Raji (cell line): ENCODE results near the gene PDZD2.

Experiments used
- POLR2A ChIP-seq: IDR thresholded peaks from 2 replicates; pipeline ENCODE4 v1.6.1; 2011; ENCODE audit warnings: low read depth, low read length, control low read depth; ENCODE audit not compliant: insufficient read depth

The PDZD2 gene

DNA sequence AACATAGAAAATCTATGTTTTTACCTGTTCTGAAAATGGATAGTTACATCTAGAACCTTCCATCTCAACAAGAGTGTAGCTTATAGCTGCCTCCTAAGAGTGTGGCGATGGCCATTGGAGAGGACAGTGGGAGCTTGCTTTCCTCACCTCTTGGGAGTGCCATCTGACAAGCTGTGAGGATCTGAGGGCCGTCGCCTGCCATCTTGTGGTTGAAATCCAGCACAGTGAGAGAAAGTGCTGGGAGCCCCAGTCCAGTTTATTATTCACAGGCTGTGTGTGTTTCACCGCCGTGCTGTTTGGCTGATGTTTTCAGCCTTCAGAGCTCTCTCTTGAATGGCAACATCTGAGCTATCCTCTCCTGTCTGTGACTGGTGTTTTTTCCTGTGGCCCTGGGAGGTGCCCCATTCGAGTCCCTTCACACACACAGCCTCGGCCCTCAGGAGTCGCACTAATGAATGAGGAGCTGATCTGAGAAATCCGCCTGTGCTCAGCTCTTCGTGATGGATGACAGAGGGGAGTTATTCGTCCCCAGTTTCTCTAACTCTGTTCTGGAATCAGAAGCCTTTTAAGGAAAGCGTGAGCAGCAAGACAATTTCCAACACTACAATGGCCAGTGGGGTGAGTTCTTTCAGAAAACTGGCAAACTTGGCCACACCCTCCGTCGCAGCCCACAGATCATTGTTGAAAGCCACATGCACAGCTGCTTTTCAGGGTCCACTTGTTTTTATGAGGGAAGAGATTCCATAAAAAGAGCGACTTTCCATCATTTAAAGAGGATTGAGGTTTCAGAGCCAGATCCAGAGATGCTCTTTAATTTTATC, 170.3 kb downstream of the PDZD2 start:
- TF ChIP-seq POLR2A: no peak

DNA sequence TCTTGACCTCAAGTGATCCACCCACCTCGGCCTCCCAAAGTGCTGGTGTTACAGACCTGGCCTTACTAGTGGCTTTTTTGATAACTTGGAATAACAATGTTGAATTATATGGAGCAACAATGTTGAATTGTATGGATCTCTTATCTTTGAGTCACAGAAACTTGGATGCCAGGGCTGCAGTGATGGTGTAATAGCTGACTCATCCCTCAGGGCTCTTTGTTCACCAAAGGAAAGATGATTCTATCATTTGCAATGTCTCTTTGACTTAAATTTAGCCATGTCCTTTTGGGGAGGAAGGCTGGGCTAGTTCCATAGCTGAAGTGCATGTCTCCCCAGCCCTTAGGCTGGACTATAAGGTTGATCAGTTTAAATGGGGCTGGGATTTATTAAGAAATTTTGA, 172.3 kb downstream of the PDZD2 start:
- TF ChIP-seq POLR2A: no peak

DNA sequence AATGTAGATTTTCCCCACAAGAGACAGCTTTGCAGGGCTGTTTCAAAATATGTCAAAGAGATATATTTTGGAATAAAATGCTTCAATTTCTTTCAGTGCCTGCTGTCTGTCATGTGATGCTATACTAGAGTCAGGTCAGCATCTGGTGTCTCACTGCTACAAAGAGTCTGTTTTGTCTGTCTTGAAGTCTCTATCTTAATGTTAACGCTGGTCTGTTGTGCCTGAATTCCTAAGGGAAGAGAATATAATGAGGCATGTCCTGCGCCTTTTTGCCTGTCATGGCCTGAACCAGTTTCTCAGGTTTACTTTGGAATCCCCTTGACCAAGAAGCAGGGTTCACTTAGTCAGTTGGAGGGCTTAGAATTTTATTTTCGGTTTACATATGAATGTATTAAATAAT, 176.4 kb downstream of the PDZD2 start:
- no peak for TF ChIP-seq POLR2A

DNA sequence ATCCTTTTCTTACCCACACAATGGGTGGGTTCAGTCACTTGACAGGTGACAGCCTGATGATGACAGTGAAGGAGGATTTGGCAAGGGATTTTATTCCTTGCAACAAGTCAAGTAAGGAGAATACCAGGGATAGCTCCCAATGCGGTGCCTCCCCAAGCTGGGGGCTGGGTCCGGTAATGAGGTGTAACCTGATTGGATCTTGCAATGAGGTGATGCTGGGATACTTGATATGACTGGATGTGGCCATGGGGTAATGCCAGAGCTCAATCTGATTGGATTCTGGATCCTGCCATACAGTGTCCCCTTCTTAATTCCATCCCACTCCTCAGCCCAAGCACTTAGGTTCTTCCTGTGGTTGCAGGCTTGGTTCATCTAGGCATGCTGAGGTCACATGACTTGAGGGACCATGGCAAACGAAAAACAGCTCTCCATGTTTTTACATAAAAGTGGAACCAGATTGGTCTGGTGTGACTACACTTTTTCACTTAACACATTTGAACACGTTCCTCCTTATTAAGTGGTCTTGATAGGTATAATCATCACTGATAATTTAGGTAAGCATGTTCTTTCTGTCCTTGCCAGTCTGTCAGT, 181.1 kb downstream of the PDZD2 start:
- no peak for TF ChIP-seq POLR2A

GRCh38 chr5:31823472-31823871, 184.5 kb downstream of the PDZD2 start:
- no peak for TF ChIP-seq POLR2A

DNA sequence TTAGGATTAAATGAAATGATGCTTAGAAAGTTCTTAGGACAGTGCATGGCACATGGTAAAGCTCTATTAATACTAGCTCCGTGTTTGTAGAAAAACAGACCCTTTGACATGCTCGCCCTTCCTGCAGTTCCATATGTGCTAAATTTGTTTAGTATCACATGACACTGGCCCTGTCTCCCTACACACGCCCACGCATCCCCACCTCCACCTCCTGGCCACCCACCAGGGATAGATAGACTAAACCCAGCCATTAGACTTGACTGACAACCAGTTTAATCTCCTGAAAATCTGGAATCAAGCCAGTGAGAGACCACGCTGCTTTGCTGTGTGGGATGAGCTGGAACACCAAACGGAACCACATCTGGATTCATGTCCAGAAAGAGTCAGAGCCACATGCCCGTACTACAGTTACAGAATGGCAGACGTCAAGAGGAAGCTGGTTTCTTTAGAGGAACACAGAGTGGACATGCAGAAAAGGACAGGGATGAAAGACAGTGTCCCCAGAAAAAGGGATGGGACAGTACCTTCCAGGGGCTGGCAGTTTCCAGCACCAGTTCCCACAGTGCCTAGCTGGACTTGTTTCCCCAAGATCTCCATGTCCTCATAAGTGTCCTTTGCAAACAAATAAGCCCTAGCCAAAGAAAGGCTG, 186.1 kb downstream of the PDZD2 start:
- no peak for TF ChIP-seq POLR2A

DNA sequence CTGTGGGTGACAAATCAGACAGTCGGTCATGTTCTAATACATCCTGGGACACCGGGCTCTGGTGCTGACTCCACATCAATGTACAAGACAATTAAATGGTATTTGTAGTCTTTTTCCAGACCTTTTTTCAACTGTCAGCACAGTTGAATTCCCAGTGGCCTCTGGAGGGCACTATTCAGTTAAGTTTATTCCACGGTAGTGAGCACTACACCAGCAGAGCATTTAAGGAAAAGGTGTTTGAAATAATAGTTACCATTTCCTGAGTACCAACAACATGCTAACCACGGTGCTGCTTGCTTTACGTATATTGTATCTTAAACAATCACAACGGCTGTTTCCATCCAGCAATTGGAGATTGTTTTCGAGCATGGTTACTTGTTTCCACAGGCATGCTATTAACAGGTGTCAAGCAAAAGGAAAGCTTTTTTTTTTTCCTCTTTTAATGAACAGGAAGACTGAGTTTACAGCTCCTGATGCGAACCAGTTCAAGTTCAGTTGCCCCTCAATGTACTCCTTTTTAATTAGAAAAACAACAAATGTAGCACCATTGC, 186.7 kb downstream of the PDZD2 start:
- no peak for TF ChIP-seq POLR2A

- TF ChIP-seq POLR2A: no peak
These were observed 188.9 kb downstream of the PDZD2 start for GRCh38 chr5:31827867-31828266.

DNA sequence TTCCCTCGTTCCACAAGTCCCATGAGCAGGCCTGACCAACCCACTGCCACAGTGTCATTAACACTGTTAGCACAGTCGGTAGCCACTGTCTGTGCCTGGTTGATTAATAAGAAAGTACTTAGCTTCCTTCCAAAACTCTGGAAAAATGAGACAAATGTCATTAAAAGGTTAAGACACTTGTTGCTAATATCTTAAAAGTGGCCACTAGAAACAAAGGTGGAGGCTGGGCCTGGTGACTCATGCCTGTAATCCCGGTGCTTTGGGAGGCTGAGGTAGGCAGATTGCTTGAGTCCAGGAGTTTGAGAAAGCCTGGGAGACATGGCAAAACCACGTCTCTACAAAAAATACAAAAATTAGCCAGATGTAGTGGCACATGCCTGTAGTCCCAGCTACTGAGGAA, 194.0 kb downstream of the PDZD2 start:
- TF ChIP-seq POLR2A: no peak

GRCh38 chr5:31833710-31834109, 194.8 kb downstream of the PDZD2 start:
- TF ChIP-seq POLR2A: no peak

DNA sequence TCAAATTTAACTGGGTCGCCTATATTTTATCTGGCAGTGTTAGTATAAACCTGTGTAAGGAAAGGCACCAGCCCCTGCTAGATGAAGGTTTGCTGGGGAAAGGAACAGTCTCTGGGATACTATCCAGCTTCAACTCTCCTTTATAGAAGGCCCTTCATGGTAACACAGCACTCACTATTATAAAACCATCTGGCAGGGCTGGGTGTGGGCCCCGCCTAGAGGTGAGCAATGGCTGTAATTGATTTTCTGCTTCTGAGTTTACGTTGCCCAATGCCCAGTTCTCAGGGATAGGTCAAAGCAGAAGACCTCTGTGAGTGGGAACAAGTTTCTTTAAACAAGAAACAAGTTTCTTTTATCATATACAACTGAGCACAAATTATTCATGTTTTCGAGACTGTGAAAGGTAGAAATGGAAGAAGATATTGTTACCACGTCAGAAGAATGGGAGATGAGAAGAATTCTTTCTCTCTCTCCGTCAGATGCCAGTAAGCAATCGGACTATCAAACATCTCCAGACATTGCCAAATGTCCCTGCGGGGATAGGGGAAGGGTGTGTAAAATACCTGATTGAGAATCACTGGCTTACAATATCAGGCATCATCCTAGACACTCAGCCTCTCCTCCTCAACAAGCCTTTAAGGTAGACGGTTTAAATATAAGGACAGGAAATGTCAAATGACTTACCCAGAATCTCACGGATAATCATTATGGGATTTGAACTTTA, 205.9 kb downstream of the PDZD2 start:
- TF ChIP-seq POLR2A: no peak

GRCh38 chr5:31845361-31845760, 206.4 kb downstream of the PDZD2 start:
- no peak for TF ChIP-seq POLR2A

DNA sequence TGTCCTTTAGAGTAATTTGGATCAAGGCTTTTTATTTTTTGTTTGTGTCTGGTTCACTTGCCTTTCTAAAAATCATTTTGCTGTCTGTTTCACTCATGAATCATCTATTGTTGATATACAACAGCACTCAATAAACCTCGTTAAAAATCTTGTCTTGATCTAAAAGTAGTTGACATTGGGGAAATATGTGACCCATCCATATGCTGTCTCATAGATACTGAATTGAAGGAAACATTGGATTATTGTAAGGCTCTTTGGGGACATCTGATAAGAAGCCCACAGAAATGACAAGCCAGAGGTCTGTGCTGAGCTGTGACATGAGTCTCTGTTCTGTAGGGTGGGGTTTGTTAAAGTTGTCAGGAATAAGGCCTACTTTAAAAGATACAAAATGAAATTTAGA, 208.0 kb downstream of the PDZD2 start:
- no peak for TF ChIP-seq POLR2A

DNA sequence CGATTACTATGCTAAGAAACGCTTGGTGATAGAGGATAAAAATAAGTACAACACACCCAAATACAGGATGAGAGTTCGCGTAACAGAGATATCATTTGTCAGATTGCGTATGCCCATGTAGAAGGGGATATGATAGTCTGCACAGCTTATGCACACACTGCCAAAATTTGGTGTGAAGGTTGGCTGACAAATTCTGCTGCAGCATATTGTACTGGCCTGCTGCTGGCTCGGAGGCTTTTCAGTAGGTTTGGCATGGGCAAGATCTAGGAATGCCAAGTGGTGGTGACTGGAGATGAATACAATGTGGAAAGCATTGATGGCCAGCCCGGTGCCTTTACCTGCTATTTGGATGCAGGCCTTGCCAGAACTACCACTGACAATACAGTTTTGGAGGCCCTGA, 208.4 kb downstream of the PDZD2 start:
- no peak for TF ChIP-seq POLR2A

DNA sequence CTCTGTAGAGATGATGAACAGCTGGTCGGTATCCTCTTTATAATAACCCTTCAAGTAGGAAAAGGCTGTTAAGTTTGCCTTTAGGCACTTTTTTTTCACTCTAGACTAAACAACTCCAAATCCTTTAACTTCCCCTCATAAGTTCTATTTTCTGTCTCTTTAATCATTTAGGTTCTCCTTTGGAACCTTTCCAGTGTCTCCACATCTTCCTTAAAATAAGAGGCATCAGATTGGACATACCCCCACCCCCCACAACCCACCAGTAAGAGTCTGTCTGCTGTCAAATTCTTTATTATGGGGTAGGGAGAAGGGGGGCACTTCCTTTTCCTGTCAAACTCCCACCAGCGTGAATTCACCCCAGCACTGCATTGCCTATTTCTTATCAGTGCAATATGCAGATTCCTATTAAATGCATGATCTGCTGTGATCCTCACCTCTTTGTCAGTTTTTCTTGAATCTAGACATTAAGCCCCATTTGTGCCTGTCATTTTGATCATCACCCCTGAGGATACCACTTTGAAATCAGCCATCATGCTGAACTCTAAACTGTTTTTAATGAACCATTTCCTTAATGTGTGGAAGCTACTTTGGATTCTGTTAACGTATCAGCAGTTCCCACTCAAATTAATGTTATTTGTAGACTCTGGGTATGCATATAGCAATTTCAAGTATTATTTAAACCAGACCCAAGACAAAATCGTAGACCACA, 212.2 kb downstream of the PDZD2 start:
- no peak for TF ChIP-seq POLR2A

GRCh38 chr5:31853398-31854135, 214.6 kb downstream of the PDZD2 start:
- TF ChIP-seq POLR2A: no peak
